Myocyte (in vitro differentiated cells): ENCODE measurements around the gene DLD. TPM values are rescaled to one million over a fixed set of nuclear protein-coding genes. Genes with fewer than 3 reads are reported as not detected.
A peak's percentile ranks its signal among the peaks of the same experiment; 100 is the strongest.
"Not testable (repeated sequence)": the region's sequence is repeated elsewhere in the genome, so short reads cannot be mapped to it uniquely, and the experiment has no call there.

ENCODE experiments used
- DNase-seq: peaks from one replicate; pipeline ENCODE4 v3.0.0-alpha.2; 2012; ENCODE audit warnings: low read depth
- polyA plus RNA-seq: library from polyadenylated mRNA; unstranded; fragments of >200 nt; gene quantifications from one replicate; pipeline ENCODE4 v1.2.1, GENCODE V29; 2012; ENCODE audit warnings: missing spikeins
- total RNA-seq: library from RNA; depleted of rRNA; stranded (reverse); fragments of >200 nt; gene quantifications from 2 replicates; pipeline ENCODE4 v1.2.3, GENCODE V29; 2014

Gene DLD
- 182 and 231 TPM in 2 replicates for total RNA-seq
- polyA plus RNA-seq, result 73.1 TPM

GRCh38 chr7:107890962-107891635, at the start of gene DLD:
DLD (plus strand) TSS chr7:107891183; CDS start chr7:107891251, 68 bp downstream.
- DNase-seq, result peak; percentile 97

DNA sequence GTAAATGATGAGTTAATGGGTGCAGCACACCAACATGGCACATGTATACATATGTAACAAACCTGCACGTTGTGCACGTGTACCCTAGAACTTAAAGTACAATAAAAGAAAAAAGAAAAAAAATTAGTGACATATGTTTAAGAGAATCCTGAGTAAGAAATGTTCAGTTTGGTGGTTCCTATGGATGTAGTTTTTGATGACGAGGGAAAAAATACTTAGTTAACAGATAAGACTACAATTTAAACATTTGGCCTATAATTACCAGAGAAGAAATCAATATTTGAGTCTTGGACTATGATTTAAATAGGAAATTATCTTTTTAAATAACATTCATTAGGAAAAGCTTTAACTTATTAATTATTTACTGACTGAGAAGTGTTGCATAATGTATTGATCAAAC, 48.8 kb upstream of the DLD start:
- DNase-seq, result no peak

GRCh38 chr7:107843184-107843583, 47.8 kb upstream of the DLD start:
- no peak for DNase-seq

GRCh38 chr7:107846324-107846723, 44.7 kb upstream of the DLD start:
- no peak for DNase-seq

- DNase-seq, result no peak
Measured at GRCh38 chr7:107847168-107847835, 43.7 kb upstream of the DLD start.

- not testable (repeated sequence) for DNase-seq
Measured at GRCh38 chr7:107847836-107848175, 43.2 kb upstream of the DLD start.

- DNase-seq, result not testable (repeated sequence)
Measured at GRCh38 chr7:107848211-107848610, 42.8 kb upstream of the DLD start.

- DNase-seq, result no peak
Measured at GRCh38 chr7:107850216-107850615, 40.8 kb upstream of the DLD start.

DNA sequence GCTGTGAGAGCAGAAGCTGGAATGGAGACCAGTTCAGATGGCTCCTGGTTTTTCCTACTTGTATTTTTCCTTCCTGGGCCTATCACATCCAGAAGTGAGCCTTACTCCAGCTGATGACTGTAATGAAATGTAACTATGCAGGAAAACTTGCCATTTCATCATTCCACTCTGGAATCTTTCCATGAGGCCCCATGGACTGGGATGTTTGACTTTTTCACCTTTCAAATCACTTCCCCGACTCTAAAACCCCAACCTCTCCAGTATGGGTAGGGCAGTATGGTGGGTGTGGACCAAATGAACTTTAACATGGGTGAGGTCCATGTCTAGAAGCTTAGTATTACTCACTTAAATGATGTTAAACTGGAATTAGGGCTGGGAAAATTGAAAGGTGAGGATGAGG, 40.3 kb upstream of the DLD start:
- no peak for DNase-seq

DNA sequence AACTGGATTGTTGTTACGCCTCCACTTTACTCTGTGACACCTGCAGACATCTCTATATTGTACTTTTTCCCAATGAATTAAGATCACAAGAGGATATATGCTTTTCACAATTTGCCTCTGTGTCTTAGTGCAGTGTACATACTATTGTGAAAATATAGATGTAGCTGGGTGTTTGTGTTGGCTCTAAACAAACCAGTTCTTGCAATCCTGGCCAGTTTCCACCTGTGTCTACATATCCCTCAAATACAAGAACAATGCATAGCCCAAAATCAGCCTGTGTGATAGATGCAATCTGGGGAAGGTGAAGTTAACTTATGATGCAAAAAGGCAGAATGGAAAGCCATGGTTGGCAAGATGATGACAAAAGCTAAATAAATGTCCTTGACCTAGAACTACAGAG, 36.5 kb upstream of the DLD start:
- no peak for DNase-seq

DNA sequence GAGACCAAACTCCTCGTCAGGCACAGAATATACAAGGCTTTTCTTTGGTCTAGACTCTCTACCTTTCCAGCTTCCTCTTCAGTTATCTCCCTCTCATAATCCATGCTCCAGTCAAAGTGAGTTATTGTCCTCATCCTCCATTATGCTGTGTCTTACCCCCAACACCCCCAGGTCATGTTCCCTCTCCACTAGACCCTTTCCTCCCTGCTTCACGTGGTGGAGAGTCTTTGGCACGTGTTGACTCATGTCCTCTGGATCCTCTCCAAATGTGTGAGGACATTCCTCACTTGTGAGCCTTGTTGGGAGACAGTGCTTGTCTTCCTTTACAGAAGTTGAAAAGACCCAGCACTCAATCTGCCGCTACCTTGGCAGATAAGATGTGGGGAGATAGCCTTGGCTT, 36.0 kb upstream of the DLD start:
- DNase-seq, result peak; percentile 12

- DNase-seq, result no peak
Measured at GRCh38 chr7:107856806-107857540, 34.0 kb upstream of the DLD start.

DNA sequence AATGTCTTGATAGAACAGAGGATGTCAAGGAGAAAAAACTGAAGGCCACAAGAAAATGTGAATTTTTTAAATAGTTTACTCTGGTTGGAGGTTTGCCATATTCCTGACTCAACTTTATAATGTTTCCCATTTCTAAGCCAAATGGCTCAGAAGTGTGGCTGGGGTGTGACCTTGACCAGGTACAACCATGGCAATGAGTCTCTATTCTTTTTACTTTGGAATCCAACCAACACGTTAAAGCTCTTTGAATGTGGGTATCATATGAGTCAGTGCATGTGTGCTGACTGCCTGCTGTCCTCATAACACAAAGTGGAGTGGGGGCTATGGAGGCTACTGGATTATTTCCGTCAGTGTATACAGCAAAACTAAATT, 33.5 kb upstream of the DLD start:
- peak; percentile 18 for DNase-seq

GRCh38 chr7:107858280-107858679, 32.7 kb upstream of the DLD start:
- DNase-seq, result no peak

GRCh38 chr7:107860279-107860961, 30.6 kb upstream of the DLD start:
- DNase-seq, result no peak

- no peak for DNase-seq
Measured at GRCh38 chr7:107860981-107861652, 29.9 kb upstream of the DLD start.

GRCh38 chr7:107865956-107866775, 24.8 kb upstream of the DLD start:
- no peak for DNase-seq

GRCh38 chr7:107867858-107868466, 23.0 kb upstream of the DLD start:
- no peak for DNase-seq

DNA sequence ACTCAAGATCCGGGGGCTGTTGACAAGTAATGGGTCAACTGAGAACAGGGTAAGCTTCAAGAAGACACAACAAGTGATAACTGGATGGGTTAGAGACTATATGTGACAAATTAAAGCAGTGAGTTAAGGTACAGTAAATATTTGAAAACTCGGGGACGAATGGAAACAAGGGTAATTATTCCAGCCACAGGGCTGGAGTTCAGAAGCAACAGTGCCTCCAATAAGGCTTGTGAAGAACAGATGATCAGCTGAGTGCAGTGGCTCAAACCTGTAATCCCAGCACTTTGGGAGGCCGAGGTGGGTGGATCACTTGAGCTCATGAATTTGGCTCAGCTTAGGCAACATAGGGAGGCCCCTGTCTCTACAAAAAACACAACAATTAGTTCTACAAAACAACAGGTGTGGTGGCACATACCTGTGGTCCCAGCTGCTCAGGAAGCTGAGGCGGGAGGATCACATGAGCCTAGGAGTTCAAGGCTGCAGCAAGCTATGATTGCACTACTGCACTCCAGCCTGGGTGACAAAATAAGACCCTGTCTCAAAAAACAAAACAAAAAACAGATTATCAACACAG, 20.5 kb upstream of the DLD start:
- DNase-seq, result no peak

DNA sequence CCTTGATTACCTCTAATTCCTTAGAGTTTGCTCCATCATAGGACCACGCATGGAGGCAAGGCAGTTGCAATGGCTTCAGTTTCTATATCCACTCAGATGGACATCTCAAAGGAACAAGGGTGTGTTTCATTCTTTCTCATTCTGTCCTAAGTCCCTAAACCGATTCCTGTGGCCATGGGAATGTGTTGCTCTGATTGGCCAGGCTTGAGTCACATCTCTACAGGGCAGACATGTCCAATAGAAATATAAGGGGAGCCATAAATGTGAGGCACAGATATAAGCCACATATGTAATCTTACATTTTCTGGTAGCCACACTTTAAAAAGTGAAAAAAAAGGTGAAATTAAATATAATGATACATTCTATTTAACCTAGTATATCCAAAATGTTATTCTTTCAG, 16.9 kb upstream of the DLD start:
- no peak for DNase-seq
